IMR-90 (cell line): ENCODE results near the gene EPAS1. TPM values are rescaled to one million over a fixed set of nuclear protein-coding genes. Genes with fewer than 3 reads are reported as not detected.

Experiments
- ATAC-seq: fragments of 200-7000 bp; cut with Tn5 transposase; 2 replicates; pipeline ENCODE4 v1.9.1; 2020; ENCODE audit warnings: low read depth, mild to moderate bottlenecking, moderate library complexity
- BruUV-seq: library from RNA; stranded (reverse); fragments of 400-500 nt; replicated peaks from 2 replicates; lab custom pipeline; 2021; lab: Mats Ljungman, UMichigan
- CTCF ChIA-PET: fragments of 300-600 bp; formaldehyde crosslinking; extraction: SDS; loops from one replicate; lab custom pipeline; 2021; ENCODE audit warnings: antibody characterized with exemption; lab: Yijun Ruan, JAX
- POLR2A ChIA-PET: fragments of 300-600 bp; sonication (Branson Sonifier 250); formaldehyde crosslinking; loops from one replicate; lab custom pipeline; 2022; ENCODE audit warnings: antibody characterized with exemption; ENCODE audit not compliant: unreplicated experiment; lab: Charles Lee
- DNase-seq: peaks from one replicate; pipeline ENCODE4 v3.0.0; 2013
- H2AFZ ChIP-seq: replicated peaks from 2 replicates; pipeline ENCODE3; 2013; ENCODE audit warnings: low read length, mild to moderate bottlenecking; ENCODE audit not compliant: poor library complexity
- H2AK5ac ChIP-seq: 2 replicates; pipeline ENCODE4 v1.6.1; 2013; ENCODE audit warnings: low read depth, low read length, inconsistent platforms
- H2AK9ac ChIP-seq: replicated peaks from 2 replicates; pipeline ENCODE3; 2013; ENCODE audit warnings: mild to moderate bottlenecking, low read depth, low read length, moderate library complexity; ENCODE audit not compliant: poor library complexity
- H2BK120ac ChIP-seq: 2 replicates; pipeline ENCODE4 v1.6.1; 2013; ENCODE audit warnings: low read depth, low read length, inconsistent platforms
- H2BK15ac ChIP-seq: 3 replicates; pipeline ENCODE4 v1.6.1; 2013; ENCODE audit warnings: low read depth, low read length, inconsistent platforms
- H2BK20ac ChIP-seq: 2 replicates; pipeline ENCODE4 v1.6.1; 2013; ENCODE audit warnings: low read depth, mild to moderate bottlenecking, inconsistent platforms, low read length, moderate library complexity
- H2BK5ac ChIP-seq: 2 replicates; pipeline ENCODE4 v1.6.1; 2013; ENCODE audit warnings: mild to moderate bottlenecking, low read depth, low read length, inconsistent platforms; ENCODE audit not compliant: poor library complexity, severe bottlenecking
- H3K14ac ChIP-seq: replicated peaks from 2 replicates; pipeline ENCODE4 v1.6.1; 2013; ENCODE audit warnings: low read depth, low read length, inconsistent platforms
- H3K18ac ChIP-seq: 2 replicates; pipeline ENCODE4 v1.6.1; 2013; ENCODE audit warnings: low read depth, low read length, control low read depth
- H3K23ac ChIP-seq: 2 replicates; pipeline ENCODE4 v1.6.1; 2013; ENCODE audit warnings: low read depth, low read length, inconsistent platforms
- H3K27ac ChIP-seq: 2 replicates; pipeline ENCODE4 v1.5.1; 2013; ENCODE audit warnings: mild to moderate bottlenecking, control low read depth, low read length; ENCODE audit not compliant: insufficient read depth
- H3K27me3 ChIP-seq: 2 replicates; pipeline ENCODE4 v1.6.1; 2013; ENCODE audit warnings: low read length; ENCODE audit not compliant: control insufficient read depth, insufficient read depth
- H3K36me3 ChIP-seq: 2 replicates; pipeline ENCODE4 v1.6.1; 2013; ENCODE audit warnings: low read length, mixed read lengths; ENCODE audit not compliant: control insufficient read depth, insufficient read depth
- H3K4ac ChIP-seq: 2 replicates; pipeline ENCODE4 v1.6.1; 2013; ENCODE audit warnings: low read depth, low read length, inconsistent platforms
- H3K4me1 ChIP-seq: 2 replicates; pipeline ENCODE4 v1.6.1; 2013; ENCODE audit warnings: low read length, mixed read lengths; ENCODE audit not compliant: control insufficient read depth, insufficient read depth
- H3K4me2 ChIP-seq: 2 replicates; pipeline ENCODE4 v1.6.1; 2013; ENCODE audit warnings: low read depth, mild to moderate bottlenecking, control low read depth, low read length, moderate library complexity
- H3K4me3 ChIP-seq: 2 replicates; pipeline ENCODE4 v1.5.1; 2013; ENCODE audit warnings: low read depth, mild to moderate bottlenecking, control low read depth, low read length, moderate library complexity; ENCODE audit not compliant: insufficient read depth
- H3K56ac ChIP-seq: 2 replicates; pipeline ENCODE4 v1.6.1; 2013; ENCODE audit warnings: low read length, inconsistent platforms; ENCODE audit not compliant: insufficient read depth; ENCODE audit errors: extremely low read depth
- H3K79me1 ChIP-seq, 2 experiments: 2 replicates each; pipeline ENCODE4 v1.6.1; 2013; ENCODE audit warnings: low read length in 2 of 2, inconsistent platforms in 1 of 2, low read depth in 1 of 2
- H3K9ac ChIP-seq: 2 replicates; pipeline ENCODE4 v1.6.1; 2013; ENCODE audit warnings: low read depth, low read length, control low read depth
- H3K9me1 ChIP-seq: 2 replicates; pipeline ENCODE4 v1.6.1; 2013; ENCODE audit warnings: low read length, inconsistent platforms; ENCODE audit not compliant: insufficient read depth
- H3K9me3 ChIP-seq: 2 replicates; pipeline ENCODE4 v1.6.1; 2013; ENCODE audit warnings: low read length; ENCODE audit not compliant: control insufficient read depth, insufficient read depth
- H4K20me1 ChIP-seq: 2 replicates; pipeline ENCODE4 v1.6.1; 2013; ENCODE audit warnings: low read length, inconsistent platforms; ENCODE audit not compliant: insufficient read depth
- H4K5ac ChIP-seq: 2 replicates; pipeline ENCODE4 v1.6.1; 2013; ENCODE audit warnings: mild to moderate bottlenecking, low read depth, low read length, control low read depth
- H4K8ac ChIP-seq, 2 experiments: 2 replicates each; pipeline ENCODE4 v1.6.1; 2013; ENCODE audit warnings: low read depth in 2 of 2, low read length in 2 of 2, control low read depth in 1 of 2, inconsistent platforms in 1 of 2
- H4K91ac ChIP-seq: 2 replicates; pipeline ENCODE4 v1.6.1; 2013; ENCODE audit warnings: low read depth, low read length, inconsistent platforms; ENCODE audit not compliant: insufficient read depth
- BHLHE40 ChIP-seq: fragments of 150-350 bp; IDR thresholded peaks from 2 replicates; pipeline ENCODE4 v1.6.1; 2016; ENCODE audit warnings: mild to moderate bottlenecking, low read depth, low read length
- MXI1 ChIP-seq: IDR thresholded peaks from 2 replicates; pipeline ENCODE4 v1.6.1; 2012; ENCODE audit warnings: low read depth, mild to moderate bottlenecking, low read length, moderate library complexity, borderline replicate concordance
- POLR2A ChIP-seq: IDR thresholded peaks from 2 replicates; pipeline ENCODE4 v1.6.1; 2012; ENCODE audit warnings: mild to moderate bottlenecking, low read depth, low read length
- RCOR1 ChIP-seq: IDR thresholded peaks from 2 replicates; pipeline ENCODE4 v1.6.1; 2012; ENCODE audit warnings: mild to moderate bottlenecking, low read length, improper control_type of control experiment; ENCODE audit not compliant: insufficient replicate concordance
- USF2 ChIP-seq: fragments of 150-350 bp; IDR thresholded peaks from 2 replicates; pipeline ENCODE4 v1.6.1; 2017; ENCODE audit warnings: mild to moderate bottlenecking, antibody characterized with exemption, low read length, low read depth
- WGBS, 2 experiments: methylation state at CpG; one replicate each; pipeline versions ENCODE4 v1.1.5 to v1.1.7; 2013; ENCODE audit warnings: missing lambda C conversion rate in 2 of 2; ENCODE audit not compliant: insufficient read length in 1 of 2; ENCODE audit errors: extremely low coverage in 2 of 2; 5-methylcytosine and 5-hydroxymethylcytosine counted together
- dilution Hi-C: fragments of 300-500 bp; cut with HindIII; formaldehyde crosslinking; loops from one replicate; pipeline ENCODE4 v1.14.3; 2018; ENCODE audit warnings: low sequenced_read_pairs; ENCODE audit not compliant: unreplicated experiment
- in situ Hi-C: fragments of 300-500 bp; cut with MboI; formaldehyde crosslinking; loops from 3 replicates; pipeline ENCODE4 v1.14.3; 2019; ENCODE audit warnings: low sequenced_read_pairs, inconsistent platforms, mixed read lengths
- intact Hi-C: fragments of 100-400 bp; cut with micrococcal nuclease; formaldehyde crosslinking; loops from 2 replicates; pipeline ENCODE4 v1.10.0; 2022
- polyA plus RNA-seq, 3 experiments: library from polyadenylated mRNA; depleted of rRNA; stranded (reverse); fragments of >200 nt; gene quantifications; 2 replicates each; pipeline ENCODE4 v1.2.3, GENCODE V29; 2012; ENCODE audit warnings: low replicate concordance in 1 of 3
- total RNA-seq: library from RNA; depleted of rRNA; stranded (reverse); fragments of >200 nt; gene quantifications from 2 replicates; pipeline ENCODE4 v1.2.3, GENCODE V29; 2012

Gene EPAS1
- total and polyA plus RNA-seq, 2 of the 4 experiments (the other 2 are of a cell fraction) = 40.7 to 120 TPM

GRCh38 chr2:46366668-46367052 lies 69.5 kb downstream of the EPAS1 start:
- peaks cover 57% of the 10 kb centered on the region for H3K36me3 ChIP-seq
- ATAC-seq (no peak), DNase-seq (no peak)
- H4K20me1 ChIP-seq = peaks cover 17% of the 10 kb centered on the region; the same call in 1 of the 2 replicates
- in situ Hi-C loops = loop anchor here (25.0 kb wide), 1 partner anchor 354 kb away; no protein-coding TSS in a partner anchor
- no peak overlapping the region for H3K14ac ChIP-seq
- H2BK15ac ChIP-seq = no peak overlapping the region
- no peak overlapping the region for H3K56ac ChIP-seq
- dilution Hi-C loops = no loop called here
- H3K9ac ChIP-seq = no peak overlapping the region
- no peak overlapping the region for H3K4ac ChIP-seq
- H3K27me3 ChIP-seq = no peaks in the 10 kb centered on the region
- H2BK5ac ChIP-seq = no peak overlapping the region
- POLR2A ChIA-PET = no interaction called here
- H3K4me1 ChIP-seq = peaks cover 19% of the 10 kb centered on the region
- H2AK9ac ChIP-seq = no peak overlapping the region
- H2AFZ ChIP-seq = no peak overlapping the region
- no peak overlapping the region for H4K91ac ChIP-seq
- no CpG with 5 or more reads among the region's 9 CpGs for WGBS, 2 experiments
- no peak overlapping the region for H2AK5ac ChIP-seq
- intact Hi-C loops = no loop called here
- no peak overlapping the region for H4K5ac ChIP-seq
- CTCF ChIA-PET = interaction anchor here (1.0 to 1.4 kb wide), 4 partner anchors 30 to 373 kb away, joined by 3 to 7 read pairs (median 3); no protein-coding TSS in a partner anchor
- no TSS peak for BruUV-seq
- H3K23ac ChIP-seq = no peak overlapping the region
- H3K4me3 ChIP-seq = no peak overlapping the region
- H3K18ac ChIP-seq = no peak overlapping the region
- H2BK20ac ChIP-seq = no peak overlapping the region
- H2BK120ac ChIP-seq = no peak overlapping the region
- no peak overlapping the region for H3K27ac ChIP-seq
- TF ChIP-seq BHLHE40 (no peak), RCOR1 (no peak), POLR2A (no peak), MXI1 (no peak), USF2 (no peak)
- H3K79me1 ChIP-seq = peaks cover 21 to 74% of the 10 kb centered on the region in 2 experiments
- H3K4me2 ChIP-seq = no peak overlapping the region
- no peaks in the 10 kb centered on the region for H3K9me3 ChIP-seq
- H4K8ac ChIP-seq = no peak overlapping the region
- H3K9me1 ChIP-seq = peaks cover 23% of the 10 kb centered on the region
